Fibroblast of mammary gland (primary cell): ENCODE results near the gene RIC3.
A peak's percentile ranks its signal among the peaks of the same experiment; 100 is the strongest.

Experiments
- DNase-seq: peaks from one replicate; pipeline ENCODE4 v3.0.0-alpha.2; 2010; ENCODE audit warnings: low read depth
- H3K4me3 ChIP-seq: 2 replicates; pipeline ENCODE4 v1.5.1; 2011; ENCODE audit warnings: low read depth, mild to moderate bottlenecking, low read length, moderate library complexity; ENCODE audit not compliant: control insufficient read depth
- CTCF ChIP-seq: conservative IDR thresholded peaks from 2 replicates; pipeline ENCODE4 v1.5.1; 2011; ENCODE audit warnings: low read depth, low read length, inconsistent platforms; ENCODE audit not compliant: control insufficient read depth, insufficient read depth

Gene RIC3

GRCh38 chr11:8098361-8098760 is 70.5 kb downstream of the RIC3 start:
- TF ChIP-seq CTCF = no peak
- DNase-seq = peak; percentile 88
- H3K4me3 ChIP-seq = no peak overlapping the region

- no peak overlapping the region for H3K4me3 ChIP-seq
- no peak for DNase-seq
- TF ChIP-seq CTCF = no peak
Measured at GRCh38 chr11:8097926-8098325, 70.9 kb downstream of the RIC3 start.

DNA sequence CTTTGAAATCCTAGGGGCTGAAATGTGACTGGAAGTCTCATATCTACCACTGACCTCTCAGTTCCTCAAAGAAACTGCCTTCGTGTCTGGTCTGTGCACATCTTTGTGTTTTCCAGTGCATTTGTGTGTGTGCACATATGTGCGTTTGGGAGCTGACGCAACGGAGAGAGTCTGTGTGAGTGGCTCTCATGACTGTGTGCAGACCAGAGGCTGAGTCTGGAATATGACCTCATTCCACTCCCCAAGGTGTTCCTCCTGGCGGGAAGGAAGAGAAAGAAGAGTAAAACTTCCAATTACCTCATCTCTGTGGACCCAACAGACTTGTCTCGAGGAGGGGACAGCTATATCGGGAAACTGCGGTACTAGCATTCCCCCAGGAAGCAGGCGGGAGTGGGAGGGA is 71.4 kb downstream of the RIC3 start:
- no peak overlapping the region for H3K4me3 ChIP-seq
- peak; percentile 69 for DNase-seq
- no peak for TF ChIP-seq CTCF

- H3K4me3 ChIP-seq = no peak overlapping the region
- no peak for DNase-seq
- TF ChIP-seq CTCF = no peak
Measured at GRCh38 chr11:8097062-8097461, 71.8 kb downstream of the RIC3 start.

GRCh38 chr11:8096575-8096974 is 72.2 kb downstream of the RIC3 start:
- TF ChIP-seq CTCF = no peak
- no peak for DNase-seq
- H3K4me3 ChIP-seq = no peak overlapping the region

- no peak overlapping the region for H3K4me3 ChIP-seq
- TF ChIP-seq CTCF = no peak
- DNase-seq = no peak
Measured at GRCh38 chr11:8095806-8096522, 72.9 kb downstream of the RIC3 start.

DNA sequence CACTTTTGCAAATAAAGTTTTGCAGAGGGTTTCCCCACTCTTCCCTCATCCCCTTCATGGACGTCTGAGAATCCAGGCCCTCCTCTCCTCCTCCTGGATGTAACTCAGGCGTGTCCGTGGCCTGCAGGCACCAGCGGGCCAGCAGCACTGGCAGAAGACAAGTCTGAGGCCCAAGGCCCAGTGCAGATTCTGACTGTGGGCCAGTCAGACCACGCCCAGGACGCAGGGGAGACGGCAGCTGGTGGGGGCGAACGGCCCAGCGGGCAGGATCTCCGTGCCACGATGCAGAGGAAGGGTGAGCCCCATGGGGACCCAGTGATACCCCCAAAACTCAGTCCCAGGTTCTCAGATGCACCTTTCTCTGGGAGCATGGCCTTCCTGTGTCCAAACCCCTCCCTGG is 73.5 kb downstream of the RIC3 start:
- H3K4me3 ChIP-seq = no peak overlapping the region
- TF ChIP-seq CTCF = no peak
- no peak for DNase-seq
